Activated CD4-positive, CD25-positive, alpha-beta regulatory T cell treated with anti-CD3 and anti-CD28 coated beads, Interleukin-2, amount 50 U/mL, for 72 hours (primary cell): ENCODE results near the gene MAP6D1.

Experiments used
- DNase-seq: peaks from one replicate; pipeline ENCODE4 v3.0.0; 2021

Gene MAP6D1

GRCh38 chr3:183825456-183826161, at the start of gene MAP6D1:
Gene MAP6D1, minus strand, starts transcription at chr3:183825577. Its CDS starts 30 bp downstream, at chr3:183825547.
- DNase-seq, result peak; percentile 36

- no peak for DNase-seq
Measured at GRCh38 chr3:183873914-183874313, 48.5 kb upstream of the MAP6D1 start.

- DNase-seq, result no peak
Measured at GRCh38 chr3:183871541-183871940, 46.2 kb upstream of the MAP6D1 start.

GRCh38 chr3:183870563-183870962, 45.2 kb upstream of the MAP6D1 start:
- DNase-seq, result no peak

GRCh38 chr3:183868796-183869195, 43.4 kb upstream of the MAP6D1 start:
- no peak for DNase-seq

GRCh38 chr3:183862610-183863009, 37.2 kb upstream of the MAP6D1 start:
- DNase-seq, result no peak

GRCh38 chr3:183857863-183858262, 32.5 kb upstream of the MAP6D1 start:
- DNase-seq, result no peak

GRCh38 chr3:183854318-183855035, 29.1 kb upstream of the MAP6D1 start:
- DNase-seq, result no peak

- no peak for DNase-seq
Measured at GRCh38 chr3:183845608-183846288, 20.4 kb upstream of the MAP6D1 start.

- no peak for DNase-seq
Measured at GRCh38 chr3:183845090-183845489, 19.7 kb upstream of the MAP6D1 start.

- DNase-seq, result no peak
Measured at GRCh38 chr3:183844606-183845005, 19.2 kb upstream of the MAP6D1 start.

GRCh38 chr3:183839751-183840150, 14.4 kb upstream of the MAP6D1 start:
- DNase-seq, result no peak

- DNase-seq, result no peak
Measured at GRCh38 chr3:183837894-183838293, 12.5 kb upstream of the MAP6D1 start.

GRCh38 chr3:183837390-183837789, 12.0 kb upstream of the MAP6D1 start:
- DNase-seq, result no peak

- no peak for DNase-seq
Measured at GRCh38 chr3:183833516-183833915, 8.1 kb upstream of the MAP6D1 start.

GRCh38 chr3:183830187-183830586, 4.8 kb upstream of the MAP6D1 start:
- no peak for DNase-seq

- no peak for DNase-seq
Measured at GRCh38 chr3:183829466-183829865, 4.1 kb upstream of the MAP6D1 start.

GRCh38 chr3:183828538-183828870, 3.1 kb upstream of the MAP6D1 start:
- DNase-seq, result no peak

GRCh38 chr3:183827809-183828537, 2.6 kb upstream of the MAP6D1 start:
- no peak for DNase-seq

GRCh38 chr3:183826448-183827250, 1.3 kb upstream of the MAP6D1 start:
- no peak for DNase-seq

- peak; percentile 37 for DNase-seq
Measured at GRCh38 chr3:183824761-183825455, 469 bp downstream of the MAP6D1 start.

- no peak for DNase-seq
Measured at GRCh38 chr3:183823963-183824362, 1.4 kb downstream of the MAP6D1 start.
